Measurements from ENCODE around the gene GSTM5. TPM values are rescaled to one million over a fixed set of nuclear protein-coding genes. Genes with fewer than 3 reads are reported as not detected.

The GSTM5 gene
- total RNA-seq, 4 donors from 2014 or later: 0.23 to 2.2 (median 1.5) TPM

DNA sequence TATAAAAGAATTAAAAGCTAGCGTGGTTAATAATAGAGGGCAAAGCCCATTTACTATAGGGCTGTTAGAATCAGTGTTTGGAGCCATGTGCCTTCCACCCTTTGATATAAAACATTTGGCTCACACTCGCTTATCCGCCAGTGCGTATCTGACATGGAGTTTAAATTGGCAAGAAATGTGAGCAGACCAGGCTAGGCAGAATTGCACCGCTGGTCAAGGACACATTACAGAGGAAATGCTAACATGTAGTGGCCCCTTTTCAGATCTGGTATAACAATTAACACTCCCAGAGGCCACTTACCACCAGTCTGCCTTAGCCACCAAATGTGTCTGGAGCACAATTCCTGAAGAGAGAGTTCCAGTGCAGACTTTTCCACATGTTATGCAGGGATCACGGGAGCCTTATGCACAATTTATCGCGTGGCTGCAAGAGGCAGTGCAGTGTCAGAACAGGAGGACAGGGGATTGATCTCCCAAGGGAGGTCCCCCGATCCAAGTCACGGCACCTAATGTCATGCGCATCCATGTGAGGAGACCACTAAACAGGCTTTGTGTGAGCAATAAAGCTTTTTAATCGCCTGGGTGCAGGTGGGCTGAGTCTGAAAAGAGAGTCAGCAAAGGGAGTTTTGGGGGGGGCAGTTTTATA lies 14.8 kb downstream of the GSTM5 start:
- TF ChIP-seq, protein P1, sequence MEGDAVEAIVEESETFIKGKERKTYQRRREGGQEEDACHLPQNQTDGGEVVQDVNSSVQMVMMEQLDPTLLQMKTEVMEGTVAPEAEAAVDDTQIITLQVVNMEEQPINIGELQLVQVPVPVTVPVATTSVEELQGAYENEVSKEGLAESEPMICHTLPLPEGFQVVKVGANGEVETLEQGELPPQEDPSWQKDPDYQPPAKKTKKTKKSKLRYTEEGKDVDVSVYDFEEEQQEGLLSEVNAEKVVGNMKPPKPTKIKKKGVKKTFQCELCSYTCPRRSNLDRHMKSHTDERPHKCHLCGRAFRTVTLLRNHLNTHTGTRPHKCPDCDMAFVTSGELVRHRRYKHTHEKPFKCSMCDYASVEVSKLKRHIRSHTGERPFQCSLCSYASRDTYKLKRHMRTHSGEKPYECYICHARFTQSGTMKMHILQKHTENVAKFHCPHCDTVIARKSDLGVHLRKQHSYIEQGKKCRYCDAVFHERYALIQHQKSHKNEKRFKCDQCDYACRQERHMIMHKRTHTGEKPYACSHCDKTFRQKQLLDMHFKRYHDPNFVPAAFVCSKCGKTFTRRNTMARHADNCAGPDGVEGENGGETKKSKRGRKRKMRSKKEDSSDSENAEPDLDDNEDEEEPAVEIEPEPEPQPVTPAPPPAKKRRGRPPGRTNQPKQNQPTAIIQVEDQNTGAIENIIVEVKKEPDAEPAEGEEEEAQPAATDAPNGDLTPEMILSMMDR (IDR thresholded peaks at IDR 0.05): no peak
- DNase-seq (ENCODE audit: low spot score in 2 of 2): no peak
- no peak overlapping the region for H3K4me3 ChIP-seq (ENCODE audit: low read depth, poor library complexity, severe bottlenecking)
- 90 to 92% methylated on average over 12 of the region's 12 CpGs for WGBS, 2 donors
- intact Hi-C loops (cut with DNase I; ENCODE audit: low total_unique reads): no loop called here

DNA sequence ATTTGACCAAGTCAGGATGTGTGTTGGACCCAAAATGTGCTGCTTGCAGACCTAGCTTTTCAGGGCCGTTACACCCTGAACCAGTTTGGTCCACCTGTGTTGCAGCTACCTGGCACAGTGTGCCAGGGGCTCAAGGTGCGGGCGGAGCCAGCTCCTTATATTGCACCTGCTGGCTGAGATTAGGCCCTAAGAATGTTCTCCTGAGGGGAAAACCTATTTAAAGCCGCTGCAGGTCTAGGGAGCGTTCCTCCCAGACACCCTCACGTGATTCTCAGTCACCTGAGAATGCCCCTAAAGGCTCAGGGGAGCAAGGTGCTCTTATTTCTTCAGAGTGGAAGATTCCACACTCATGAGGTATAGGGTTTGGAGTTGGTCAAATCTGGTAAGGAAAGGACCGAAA lies 16.8 kb downstream of the GSTM5 start:
- H3K4me3 ChIP-seq (ENCODE audit: low read depth, poor library complexity, severe bottlenecking): no peak overlapping the region
- 65 to 73% methylated on average over 7 of the region's 7 CpGs for WGBS, 2 donors
- intact Hi-C loops (cut with DNase I; ENCODE audit: low total_unique reads): no loop called here
- DNase-seq (ENCODE audit: low spot score in 2 of 2): no peak
- TF ChIP-seq, protein P1 (IDR thresholded peaks at IDR 0.05): no peak
- no peak for TF ChIP-seq POLR2A (IDR thresholded peaks at IDR 0.05)

DNA sequence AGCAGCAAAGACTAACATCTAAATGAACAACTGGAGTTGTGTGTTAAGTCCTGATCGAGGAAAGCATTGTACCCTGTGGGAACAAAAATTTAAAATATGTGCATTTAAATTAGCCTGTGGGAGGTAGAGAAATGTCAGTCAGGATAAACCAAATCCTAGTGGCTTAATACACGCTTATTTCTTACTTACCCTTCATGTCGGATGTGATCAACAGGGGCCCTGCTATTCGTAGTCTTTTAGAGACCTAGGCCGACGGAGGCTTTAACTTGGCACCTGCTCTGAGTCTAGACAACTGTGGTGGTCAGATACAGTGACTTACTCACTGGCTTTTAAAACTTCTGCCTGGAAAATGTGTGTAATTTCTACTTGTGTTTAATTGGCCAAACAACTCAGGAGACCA lies 18.6 kb downstream of the GSTM5 start:
- no peak for DNase-seq (ENCODE audit: low spot score in 2 of 2)
- TF ChIP-seq, protein P1 (IDR thresholded peaks at IDR 0.05): no peak
- no peak for TF ChIP-seq POLR2A (IDR thresholded peaks at IDR 0.05)
- no peak overlapping the region for H3K4me3 ChIP-seq (ENCODE audit: low read depth, poor library complexity, severe bottlenecking)
- intact Hi-C loops (cut with DNase I; ENCODE audit: low total_unique reads): no loop called here
- 73 to 81% methylated on average over 6 of the region's 6 CpGs for WGBS, 2 donors

DNA sequence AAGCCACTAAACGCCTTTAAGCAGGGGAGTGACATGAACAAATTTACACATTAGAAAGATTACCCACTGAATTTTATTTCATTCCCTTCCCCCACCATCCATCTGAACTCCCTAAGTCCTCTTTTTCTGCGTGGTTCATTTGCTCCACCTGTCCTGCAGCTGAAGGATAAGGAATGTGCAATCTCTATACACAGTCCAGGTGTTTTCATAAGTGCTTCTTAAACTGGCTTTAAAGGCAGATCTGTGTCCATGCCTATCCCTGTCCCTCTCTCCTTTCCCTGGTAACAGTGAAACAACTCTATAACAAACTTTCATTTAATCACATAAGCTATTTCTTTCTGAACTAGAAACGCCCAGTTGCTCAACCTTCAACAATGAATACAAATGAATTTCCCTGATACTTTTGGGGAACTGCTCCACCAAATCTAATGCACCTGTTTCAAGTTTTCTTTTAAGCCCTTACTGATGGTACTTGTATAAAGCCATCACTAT lies 20.4 kb downstream of the GSTM5 start:
- WGBS, 2 donors: 38 to 51% methylated on average over 3 of the region's 3 CpGs
- no peak overlapping the region for H3K4me3 ChIP-seq (ENCODE audit: low read depth, poor library complexity, severe bottlenecking)
- intact Hi-C loops (cut with DNase I; ENCODE audit: low total_unique reads): no loop called here
- TF ChIP-seq, protein P1 (IDR thresholded peaks at IDR 0.05): no peak
- no peak for TF ChIP-seq POLR2A (IDR thresholded peaks at IDR 0.05)
- no peak for DNase-seq (ENCODE audit: low spot score in 2 of 2)

DNA sequence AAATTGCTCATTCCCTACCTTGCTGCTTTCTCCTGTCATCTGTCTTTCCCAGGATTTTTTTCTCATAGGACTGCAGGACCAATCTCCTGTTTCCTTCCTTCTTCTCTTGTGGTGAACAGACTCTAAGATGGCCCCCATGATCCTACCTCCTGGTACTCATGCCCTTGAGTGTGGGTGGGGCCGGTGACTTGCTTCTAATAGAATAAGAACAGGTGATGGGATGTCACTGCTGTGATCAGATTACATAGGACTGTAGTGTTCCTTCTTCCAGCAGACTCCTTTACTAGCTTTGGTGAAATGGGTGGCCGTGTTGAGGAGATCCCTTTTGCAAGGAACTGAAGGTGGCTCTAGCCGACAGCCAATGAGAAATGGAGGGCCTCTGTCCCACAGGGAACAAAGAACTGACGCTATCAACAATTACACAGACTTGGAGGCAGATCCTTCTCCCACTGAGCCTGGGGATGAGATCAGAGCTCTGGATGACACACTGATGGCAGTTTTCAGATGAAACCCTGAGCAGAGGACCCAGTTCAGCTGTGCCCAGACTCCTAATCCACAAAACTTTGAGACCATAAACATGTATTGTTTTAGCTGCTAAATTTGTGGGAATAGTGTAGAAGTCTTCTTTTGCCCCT lies 21.3 kb downstream of the GSTM5 start:
- TF ChIP-seq, protein P1 (IDR thresholded peaks at IDR 0.05): no peak
- TF ChIP-seq POLR2A (IDR thresholded peaks at IDR 0.05): no peak
- intact Hi-C loops (cut with DNase I; ENCODE audit: low total_unique reads): no loop called here
- no peak for DNase-seq (ENCODE audit: low spot score in 2 of 2)
- H3K4me3 ChIP-seq (ENCODE audit: low read depth, poor library complexity, severe bottlenecking): no peak overlapping the region
- WGBS, 2 donors: 81 to 88% methylated on average over 4 of the region's 4 CpGs
